ENCODE data around the gene RALA. TPM values are rescaled to one million over a fixed set of nuclear protein-coding genes. Genes with fewer than 3 reads are reported as not detected.
A peak's percentile ranks its signal among the peaks of the same experiment; 100 is the strongest.

The RALA gene
- total RNA-seq, 1 experiment from 2014 or later, result 27.3 TPM

- TF ChIP-seq POLR2A (IDR thresholded peaks at IDR 0.05; ENCODE audit: borderline replicate concordance, extremely low read depth, insufficient read depth, insufficient read length) (no peak), ATF3 (IDR thresholded peaks at IDR 0.05) (no peak), POLR2AphosphoS5 (IDR thresholded peaks at IDR 0.05; ENCODE audit: low read depth, low read length) (no peak), SIN3A (IDR thresholded peaks at IDR 0.05; ENCODE audit: low read depth) (no peak), FOSL1 (IDR thresholded peaks at IDR 0.05; ENCODE audit: low read depth) (no peak), CTCF (IDR thresholded peaks at IDR 0.05 in 2 of 3, conservative IDR thresholded peaks at IDR 0.05 in 1 of 3; ENCODE audit: borderline replicate concordance in 1 of 3, insufficient read depth in 1 of 3, low read depth in 2 of 3, low read length in 2 of 3) (no peak), JUND (IDR thresholded peaks at IDR 0.05) (no peak), EGR1 (IDR thresholded peaks at IDR 0.05; ENCODE audit: low read depth) (no peak), RAD21 (IDR thresholded peaks at IDR 0.05; ENCODE audit: low read depth) (no peak)
Measured at GRCh38 chr7:39727231-39728012, 104.0 kb downstream of the RALA start (continued).

- Histone ChIP-seq H3K4me2 (ENCODE audit: low read length) (peak overlapping the region; percentile 81), H3K4me1 (ENCODE audit: control insufficient read depth in 1 of 2, insufficient read depth in 2 of 2, low read length in 2 of 2) (peaks cover 8 to 24% of the 10 kb centered on the region in 2 experiments), H3K9me2 (ENCODE audit: insufficient read depth) (no peaks in the 10 kb centered on the region), H3K36me3 (ENCODE audit: control insufficient read depth in 1 of 2, insufficient read depth in 2 of 2, low read length in 2 of 2) (no peaks in the 10 kb centered on the region), H3K4me3 (replicated peaks in 1 of 2; ENCODE audit: low read depth in 1 of 2, low read length in 2 of 2) (peak overlapping the region; percentile 63 to 71), H3K27me3 (ENCODE audit: insufficient read depth, low read length) (no peaks in the 10 kb centered on the region), H3K9ac (ENCODE audit: low read length) (peak overlapping the region; percentile 67), H4K20me1 (ENCODE audit: insufficient read depth) (no peaks in the 10 kb centered on the region), H3K9me3 (ENCODE audit: control insufficient read depth in 1 of 2, insufficient read depth in 1 of 2, low read depth in 1 of 2, low read length in 2 of 2) (no peaks in the 10 kb centered on the region), H3K79me2 (ENCODE audit: insufficient read depth, low read length) (peaks cover 15% of the 10 kb centered on the region), H2AFZ (ENCODE audit: low read depth, low read length, poor library complexity, severe bottlenecking) (peak overlapping the region; percentile 86), H3K27ac (ENCODE audit: low read depth, low read length) (peak overlapping the region; percentile 37)
- BruUV-seq (replicated peaks), result no TSS peak
- ChIA-PET CTCF (interaction anchor here (0.7 to 1.6 kb wide), 6 partner anchors 9 to 152 kb away, joined by 3 to 7 read pairs (median 3); no protein-coding TSS in a partner anchor), RAD21 (ENCODE audit: low non-redundant PET in 1 of 2, low total read pairs in 2 of 2, uncharacterized antibody in 2 of 2, unreplicated experiment in 2 of 2) (no interaction called here), POLR2A (interaction anchor here (0.7 to 2.1 kb wide), 3 partner anchors 9 to 15 kb away, joined by 3 to 5 read pairs (median 4); no protein-coding TSS in a partner anchor)
- DNase-seq (ENCODE audit: low read depth, low spot score) (peak; percentile 87), ATAC-seq (peak; percentile 94)
- intact Hi-C loops (cut with micrococcal nuclease), result no loop called here
- TF ChIP-seq ZFX (IDR thresholded peaks at IDR 0.05), result peak; percentile 47; the same call in 1 of the 2 replicates
- TF ChIP-seq POLR2AphosphoS5 (IDR thresholded peaks at IDR 0.05; ENCODE audit: low read depth, low read length), result peak; percentile 70
- no peak for TF ChIP-seq CTCF (IDR thresholded peaks at IDR 0.05 in 2 of 3, conservative IDR thresholded peaks at IDR 0.05 in 1 of 3; ENCODE audit: borderline replicate concordance in 1 of 3, insufficient read depth in 1 of 3, low read depth in 2 of 3, low read length in 2 of 3)
- TF ChIP-seq CEBPB (IDR thresholded peaks at IDR 0.05; ENCODE audit: low read depth), result no peak
- no peak for TF ChIP-seq EZH2 (IDR thresholded peaks at IDR 0.05)
- TF ChIP-seq ELF1 (IDR thresholded peaks at IDR 0.05; ENCODE audit: borderline replicate concordance, low read depth), result peak; percentile 77
- peak; percentile 96 for TF ChIP-seq EGR1 (IDR thresholded peaks at IDR 0.05; ENCODE audit: low read depth)
- TF ChIP-seq MAX (IDR thresholded peaks at IDR 0.05), result peak; percentile 61
- TF ChIP-seq SP1 (IDR thresholded peaks at IDR 0.05; ENCODE audit: low read depth), result peak; percentile 70
- no peak for TF ChIP-seq ATF3 (IDR thresholded peaks at IDR 0.05)
Measured at GRCh38 chr7:39732837-39733804, 109.7 kb downstream of the RALA start.
